T47D (cell line): Measurements from ENCODE around the gene LGR4.
"Not testable (repeated sequence)": the region's sequence is repeated elsewhere in the genome, so short reads cannot be mapped to it uniquely, and the experiment has no call there.

ENCODE experiments used
- DNase-seq, 2 experiments: peaks; one replicate each; pipeline versions ENCODE4 v3.0.0 to v3.0.0-alpha.2; 2011 to 2012; ENCODE audit warnings: low read depth in 1 of 2, low spot score in 1 of 2
- JUND ChIP-seq: IDR thresholded peaks from 2 replicates; pipeline ENCODE4 v1.6.1; 2012; ENCODE audit warnings: low read depth
- in situ Hi-C: cut with HindIII; loops from 2 replicates; pipeline ENCODE4 v1.10.0; 2016; ENCODE audit warnings: low sequenced_read_pairs, low pct_unique_long_range_greater_than_20kb

LGR4 gene, protein sequence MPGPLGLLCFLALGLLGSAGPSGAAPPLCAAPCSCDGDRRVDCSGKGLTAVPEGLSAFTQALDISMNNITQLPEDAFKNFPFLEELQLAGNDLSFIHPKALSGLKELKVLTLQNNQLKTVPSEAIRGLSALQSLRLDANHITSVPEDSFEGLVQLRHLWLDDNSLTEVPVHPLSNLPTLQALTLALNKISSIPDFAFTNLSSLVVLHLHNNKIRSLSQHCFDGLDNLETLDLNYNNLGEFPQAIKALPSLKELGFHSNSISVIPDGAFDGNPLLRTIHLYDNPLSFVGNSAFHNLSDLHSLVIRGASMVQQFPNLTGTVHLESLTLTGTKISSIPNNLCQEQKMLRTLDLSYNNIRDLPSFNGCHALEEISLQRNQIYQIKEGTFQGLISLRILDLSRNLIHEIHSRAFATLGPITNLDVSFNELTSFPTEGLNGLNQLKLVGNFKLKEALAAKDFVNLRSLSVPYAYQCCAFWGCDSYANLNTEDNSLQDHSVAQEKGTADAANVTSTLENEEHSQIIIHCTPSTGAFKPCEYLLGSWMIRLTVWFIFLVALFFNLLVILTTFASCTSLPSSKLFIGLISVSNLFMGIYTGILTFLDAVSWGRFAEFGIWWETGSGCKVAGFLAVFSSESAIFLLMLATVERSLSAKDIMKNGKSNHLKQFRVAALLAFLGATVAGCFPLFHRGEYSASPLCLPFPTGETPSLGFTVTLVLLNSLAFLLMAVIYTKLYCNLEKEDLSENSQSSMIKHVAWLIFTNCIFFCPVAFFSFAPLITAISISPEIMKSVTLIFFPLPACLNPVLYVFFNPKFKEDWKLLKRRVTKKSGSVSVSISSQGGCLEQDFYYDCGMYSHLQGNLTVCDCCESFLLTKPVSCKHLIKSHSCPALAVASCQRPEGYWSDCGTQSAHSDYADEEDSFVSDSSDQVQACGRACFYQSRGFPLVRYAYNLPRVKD

DNA sequence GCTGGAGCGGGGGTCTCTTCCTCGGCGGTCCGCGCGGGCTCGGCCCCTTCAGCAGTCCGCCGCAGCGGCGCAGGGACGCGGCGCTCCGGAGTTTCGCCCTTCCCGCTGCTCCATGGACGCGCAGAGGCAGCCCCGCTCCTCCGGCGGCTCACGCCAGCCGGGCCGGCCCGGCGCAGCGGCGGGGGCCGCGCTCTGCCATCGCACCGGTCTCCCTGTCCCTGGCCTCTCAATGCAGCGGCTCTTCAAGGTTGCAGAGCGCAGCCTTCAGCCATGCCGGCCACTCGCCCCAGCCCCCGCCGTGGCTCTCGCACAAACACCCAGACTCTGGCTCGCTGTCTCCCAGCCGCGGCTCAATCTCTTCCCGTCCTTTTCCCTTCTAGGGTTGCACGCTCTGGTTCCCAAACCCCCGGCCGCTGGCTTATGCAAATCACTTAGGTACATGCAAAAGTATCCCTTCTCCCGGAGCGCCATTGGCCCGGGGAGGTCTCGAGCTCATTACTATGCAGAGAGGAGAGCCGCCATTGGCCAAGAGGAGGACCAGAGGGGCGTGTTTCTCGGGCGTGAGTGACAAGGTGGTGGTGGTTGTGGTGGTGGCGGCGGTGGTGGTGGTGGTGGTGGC is at the start of gene LGR4:
Gene LGR4 (minus strand): TSS at position 393 of the 619 bp plus-strand sequence. CDS start 488 bp downstream, outside the sequence.
- TF ChIP-seq JUND = no peak
- in situ Hi-C loops = no loop called here
- peak; percentile 87 to 99 for DNase-seq

DNA sequence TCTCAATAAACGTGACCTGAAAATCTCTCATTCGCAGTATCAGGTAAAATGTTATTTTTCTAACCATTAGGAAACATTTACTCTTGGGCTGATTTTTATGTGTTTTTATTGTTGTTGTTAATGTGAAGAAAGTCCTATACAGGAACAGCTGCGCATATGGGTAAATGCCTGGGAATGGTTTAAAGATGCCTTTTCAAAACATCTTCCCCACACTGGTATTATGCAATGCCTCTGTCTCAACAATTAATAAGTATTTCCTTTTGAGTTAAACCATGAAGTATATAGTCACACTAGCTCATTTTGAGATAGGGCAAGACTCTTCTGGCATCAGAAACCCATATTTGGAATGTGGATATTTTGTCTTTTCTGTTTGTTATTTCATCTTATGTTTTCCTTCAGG is 47.6 kb upstream of the LGR4 start:
- DNase-seq = no peak
- in situ Hi-C loops = no loop called here
- TF ChIP-seq JUND = no peak

DNA sequence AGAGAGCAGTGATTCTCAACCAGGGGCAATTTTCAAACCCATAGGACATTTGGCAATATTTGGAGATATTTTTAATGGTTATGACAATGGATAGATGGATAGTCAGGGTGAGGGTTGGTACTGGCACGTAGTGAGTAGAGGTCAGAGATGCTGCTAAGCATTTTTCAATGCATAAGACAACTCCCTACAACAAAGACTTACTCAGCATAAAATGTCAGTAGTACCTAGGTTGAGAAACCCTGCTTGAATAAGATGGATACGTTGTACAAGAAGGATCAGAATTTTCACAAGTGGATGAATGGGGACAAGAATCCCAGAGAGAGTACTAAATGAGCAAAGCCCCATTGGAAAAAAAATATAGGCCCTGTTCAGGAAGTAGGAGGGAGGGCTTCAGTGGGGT is 45.9 kb upstream of the LGR4 start:
- DNase-seq = no peak
- no peak for TF ChIP-seq JUND
- in situ Hi-C loops = no loop called here

DNA sequence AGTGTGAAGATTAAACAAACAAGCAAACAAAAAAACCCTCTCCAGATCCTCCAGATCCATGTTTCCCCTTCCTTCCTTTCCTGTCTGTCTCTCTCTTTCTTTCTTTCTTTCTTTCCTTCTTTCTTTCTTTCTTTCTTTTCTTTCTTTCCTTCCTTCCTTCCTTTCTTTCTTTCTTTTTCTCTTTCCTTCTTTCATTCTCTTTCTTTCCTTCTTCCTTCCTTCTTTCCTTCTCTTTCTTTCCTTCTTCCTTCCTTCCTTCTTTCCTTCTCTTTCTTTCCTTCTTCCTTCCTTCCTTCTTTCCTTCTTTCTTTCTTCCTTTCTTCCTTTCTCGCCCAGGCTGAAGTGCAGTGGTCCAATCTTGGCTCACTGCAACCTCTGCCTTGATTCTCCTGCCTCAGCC is 44.9 kb upstream of the LGR4 start:
- DNase-seq, in situ Hi-C loops: not testable (repeated sequence)

DNA sequence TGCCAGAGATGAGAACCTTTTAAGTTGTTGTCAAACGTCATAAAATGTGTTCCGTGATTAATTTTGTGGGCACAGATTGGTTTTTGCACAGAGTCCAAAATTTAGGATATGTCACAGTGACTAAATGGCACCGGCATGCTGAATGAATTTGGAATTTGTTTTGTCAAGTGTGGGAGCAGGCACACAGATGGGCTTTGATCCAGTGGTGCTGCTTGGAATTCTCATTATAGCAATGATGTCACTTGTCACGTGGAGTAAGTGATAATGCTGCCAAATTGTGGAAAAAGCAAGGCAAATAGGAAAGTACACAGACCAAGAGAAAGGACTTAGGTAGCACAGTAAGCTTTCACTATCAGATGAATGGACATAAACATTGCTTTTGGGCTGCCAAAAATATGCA is 42.0 kb upstream of the LGR4 start:
- in situ Hi-C loops = no loop called here
- TF ChIP-seq JUND = no peak
- DNase-seq = peak in 1 of 2 experiments; percentile 23

DNA sequence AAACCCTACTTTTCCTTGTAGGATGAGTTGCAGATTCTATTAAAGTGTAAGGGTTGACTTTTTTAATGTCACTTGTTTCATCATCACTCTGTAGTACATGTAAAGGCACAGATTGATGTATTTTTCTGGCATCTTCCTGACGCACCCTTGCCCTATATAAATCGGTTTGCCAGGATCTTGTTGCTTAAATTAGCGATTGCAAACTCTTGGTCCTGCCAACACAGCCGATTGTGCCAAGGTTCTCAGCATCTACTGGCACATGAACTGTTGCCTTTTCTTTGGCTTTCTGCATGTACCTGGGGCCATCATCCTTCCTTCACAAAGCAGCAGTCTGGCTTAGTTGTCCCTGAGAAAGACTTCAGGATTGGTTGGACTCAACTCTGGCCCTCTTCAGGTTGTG is 41.5 kb upstream of the LGR4 start:
- no peak for TF ChIP-seq JUND
- in situ Hi-C loops = no loop called here
- DNase-seq = no peak

DNA sequence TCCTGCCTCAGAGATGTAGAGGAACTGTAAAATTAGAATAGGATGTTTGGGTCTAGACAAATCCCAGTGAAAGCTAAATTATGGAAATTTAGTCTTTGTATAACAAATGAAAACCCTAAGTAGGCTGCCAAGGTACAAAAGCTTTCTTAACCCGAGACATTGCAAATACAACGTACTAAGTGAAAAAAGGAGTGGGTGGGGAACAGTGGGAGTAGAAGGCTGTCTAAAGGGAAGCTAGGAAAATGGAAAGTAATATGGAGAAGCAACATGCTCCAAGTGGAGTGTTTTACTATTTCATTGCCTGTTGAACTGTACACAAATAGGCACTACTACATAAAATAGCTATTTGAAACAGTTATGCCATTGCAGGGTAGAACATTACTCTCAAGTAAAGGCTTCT is 40.8 kb upstream of the LGR4 start:
- in situ Hi-C loops = no loop called here
- no peak for DNase-seq
- no peak for TF ChIP-seq JUND

DNA sequence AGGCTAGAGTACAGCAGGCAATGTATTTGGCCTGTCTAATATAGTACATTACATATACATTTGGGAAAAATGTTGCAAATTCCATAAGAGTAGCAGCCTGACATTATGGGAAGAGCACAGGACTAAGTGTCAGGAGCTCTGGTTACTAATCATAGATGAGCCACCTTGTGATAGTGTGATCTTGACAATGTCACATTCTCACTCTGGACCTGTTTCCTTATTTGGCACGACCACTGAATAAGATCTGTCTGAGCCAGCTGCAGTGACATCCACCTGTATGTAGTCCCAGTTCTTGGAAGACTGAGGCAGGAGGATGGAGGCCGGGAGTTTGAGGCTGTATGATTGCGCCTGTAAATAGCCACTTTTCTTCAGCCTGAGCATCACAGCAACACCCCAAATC is 39.6 kb upstream of the LGR4 start:
- no peak for TF ChIP-seq JUND
- in situ Hi-C loops = no loop called here
- DNase-seq = no peak

DNA sequence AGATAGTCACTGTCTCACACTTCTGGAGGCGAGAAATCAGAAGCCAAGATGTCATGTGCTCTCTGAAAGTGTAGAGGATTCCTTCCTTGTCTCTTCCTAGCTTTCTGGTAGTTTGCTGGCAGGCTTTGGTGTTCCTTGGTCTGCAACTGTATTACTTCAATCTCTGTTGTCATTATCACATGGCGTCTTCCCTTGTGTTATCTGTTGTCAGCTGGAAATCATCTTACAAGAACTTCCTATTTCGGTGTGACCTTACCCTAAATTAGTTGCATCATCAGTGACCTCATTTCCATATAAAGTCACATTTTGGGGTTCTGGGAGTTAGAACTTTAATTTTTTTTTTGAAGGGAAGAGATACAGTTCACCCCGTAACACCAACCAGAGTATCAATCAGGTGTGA is 37.3 kb upstream of the LGR4 start:
- in situ Hi-C loops = no loop called here

DNA sequence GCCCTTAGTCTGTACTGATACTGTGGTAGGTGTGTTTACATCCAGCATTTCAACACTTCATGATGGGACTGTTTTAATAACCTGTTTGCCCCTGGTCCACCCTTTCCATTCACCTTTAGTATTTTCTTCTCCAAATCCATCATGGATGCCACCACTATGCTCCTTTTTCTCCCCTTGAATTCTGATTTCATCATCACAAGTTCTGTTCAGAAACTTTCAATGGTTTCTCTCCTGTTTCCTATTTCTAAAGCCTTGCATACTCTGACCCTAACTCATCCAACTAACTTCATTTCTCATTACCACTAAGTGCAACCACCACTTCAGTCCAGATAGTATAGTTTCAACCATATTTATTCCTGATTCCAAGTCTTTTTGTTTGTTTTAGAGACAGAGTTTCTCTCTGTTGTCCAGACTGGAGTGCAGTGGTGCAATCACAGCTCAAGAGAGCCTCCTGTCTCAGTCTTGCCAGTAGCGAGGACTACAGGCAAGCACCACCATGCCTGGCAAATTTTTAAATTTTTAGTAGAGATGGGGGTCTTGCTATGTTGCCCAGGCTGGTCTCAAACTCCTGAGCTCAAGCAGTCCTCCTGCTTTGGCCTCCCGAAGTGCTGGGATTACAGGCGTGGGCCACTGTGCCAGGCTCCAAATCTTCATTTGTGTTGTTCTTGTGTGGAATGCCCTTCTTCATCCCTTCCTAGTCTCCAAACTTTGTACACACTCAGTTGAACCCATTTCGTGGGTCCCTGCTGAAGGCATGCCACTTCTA is 35.1 kb upstream of the LGR4 start:
- in situ Hi-C loops = no loop called here
- DNase-seq = no peak
- TF ChIP-seq JUND = no peak

More for the DNA sequence above, 37.3 kb upstream of the LGR4 start:
- no peak for DNase-seq
- no peak for TF ChIP-seq JUND

DNA sequence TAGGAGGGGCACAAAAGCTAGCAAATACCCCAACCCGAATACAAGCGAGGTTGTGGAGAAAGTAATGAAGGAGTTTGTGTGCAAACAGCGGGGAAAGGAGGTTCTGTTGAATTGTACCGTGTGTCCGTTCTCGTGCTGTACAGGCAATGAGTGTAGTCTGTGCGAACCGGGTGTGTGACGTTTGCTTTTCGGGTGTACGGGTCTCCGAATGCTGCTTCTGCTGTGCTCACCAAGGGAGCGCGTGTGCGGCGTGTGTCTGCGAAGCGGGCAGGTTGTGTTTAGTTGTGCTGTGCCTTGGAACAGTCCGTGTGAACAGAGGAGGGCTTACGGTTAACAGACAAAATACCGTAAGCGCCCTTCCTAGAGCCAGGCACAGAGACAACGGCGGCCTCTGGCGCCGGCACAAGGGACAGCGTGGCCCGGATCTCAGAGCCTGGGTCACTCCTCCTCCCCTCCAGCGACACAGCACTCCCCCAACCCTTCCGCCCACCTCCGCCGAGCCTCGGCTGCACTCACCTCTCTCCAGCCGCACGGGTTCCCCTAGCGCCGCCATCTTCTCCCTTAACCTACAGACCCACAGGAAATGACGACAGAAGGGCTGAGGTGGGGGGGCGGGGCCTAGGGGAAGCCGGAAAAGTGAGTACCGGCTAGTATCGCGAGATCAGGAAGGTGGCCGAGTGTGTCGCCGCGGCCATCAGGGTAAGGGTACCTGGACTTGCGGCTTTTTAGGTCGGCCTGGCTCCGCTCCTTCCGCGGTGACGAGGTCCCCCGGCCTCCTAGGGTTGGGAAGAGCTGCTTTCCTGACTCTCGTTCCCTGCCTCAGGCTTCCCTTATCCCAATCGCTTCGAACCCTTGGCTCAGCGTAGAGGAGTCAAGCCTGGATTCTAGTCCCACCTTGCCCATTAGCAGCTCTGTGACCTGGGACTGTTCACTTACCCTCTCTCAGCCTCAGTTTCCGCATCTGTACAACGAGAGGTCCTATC is 33.9 kb upstream of the LGR4 start, which contains the start of gene LIN7C:
Gene LIN7C (minus strand): TSS at position 570 of the 983 bp plus-strand sequence. CDS start 17 bp downstream, at position 553.
- TF ChIP-seq JUND = no peak
- peak; percentile 80 to 98 for DNase-seq
- in situ Hi-C loops = no loop called here
